ENCODE measurements around the gene SMYD4. TPM values are rescaled to one million over a fixed set of nuclear protein-coding genes. Genes with fewer than 3 reads are reported as not detected.

SMYD4 gene
- polyA plus RNA-seq, 1 experiment, result 4.5 TPM

DNA sequence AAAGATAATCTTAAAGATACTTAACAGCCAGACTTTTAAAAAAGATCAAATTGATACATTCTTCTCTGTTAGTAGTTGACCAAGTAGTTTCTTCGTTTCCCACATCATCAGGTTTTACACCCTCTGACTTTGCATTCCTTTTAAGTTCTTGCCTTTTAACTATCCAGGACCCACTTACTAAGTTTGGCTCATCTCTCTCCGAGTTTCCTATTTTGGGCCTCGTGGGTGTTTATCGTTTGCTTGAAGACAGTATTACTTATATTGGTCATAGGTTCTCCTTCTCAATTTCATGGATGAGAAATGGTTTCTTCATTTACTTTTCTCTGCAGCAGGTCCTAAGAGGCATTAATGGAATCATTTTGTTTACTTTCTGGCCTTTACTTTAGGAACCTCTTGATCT, 43.3 kb upstream of the SMYD4 start:
- ChIA-PET POLR2A (no interaction called here), CTCF (no interaction called here)
- H3K4me3 ChIP-seq (ENCODE audit: low read depth, low read length), result no peak overlapping the region
- H3K27me3 ChIP-seq (ENCODE audit: control insufficient read depth, insufficient read depth, low read length), result no peaks in the 10 kb centered on the region
- no peak for DNase-seq (ENCODE audit: low read depth)
- no peak for TF ChIP-seq CTCF (IDR thresholded peaks at IDR 0.05; ENCODE audit: insufficient read depth, low read depth, low read length)
- H3K36me3 ChIP-seq (ENCODE audit: control insufficient read depth, insufficient read depth, low read length), result no peaks in the 10 kb centered on the region; the same call in none of the 2 replicates

- H3K27me3 ChIP-seq (ENCODE audit: control insufficient read depth, insufficient read depth, low read length), result no peaks in the 10 kb centered on the region
- DNase-seq (ENCODE audit: low read depth), result no peak
- ChIA-PET CTCF (no interaction called here), POLR2A (no interaction called here)
- no peaks in the 10 kb centered on the region; the same call in none of the 2 replicates for H3K36me3 ChIP-seq (ENCODE audit: control insufficient read depth, insufficient read depth, low read length)
- no peak overlapping the region for H3K4me3 ChIP-seq (ENCODE audit: low read depth, low read length)
- TF ChIP-seq CTCF (IDR thresholded peaks at IDR 0.05; ENCODE audit: insufficient read depth, low read depth, low read length), result no peak
Observed at GRCh38 chr17:1872254-1872653, 42.6 kb upstream of the SMYD4 start.

GRCh38 chr17:1871756-1872155, 42.1 kb upstream of the SMYD4 start:
- Histone ChIP-seq H3K36me3 (ENCODE audit: control insufficient read depth, insufficient read depth, low read length) (no peaks in the 10 kb centered on the region; the same call in 1 of the 2 replicates), H3K27me3 (ENCODE audit: control insufficient read depth, insufficient read depth, low read length) (no peaks in the 10 kb centered on the region), H3K4me3 (ENCODE audit: low read depth, low read length) (no peak overlapping the region)
- no peak for DNase-seq (ENCODE audit: low read depth)
- ChIA-PET POLR2A (no interaction called here), CTCF (no interaction called here)
- no peak for TF ChIP-seq CTCF (IDR thresholded peaks at IDR 0.05; ENCODE audit: insufficient read depth, low read depth, low read length)

DNA sequence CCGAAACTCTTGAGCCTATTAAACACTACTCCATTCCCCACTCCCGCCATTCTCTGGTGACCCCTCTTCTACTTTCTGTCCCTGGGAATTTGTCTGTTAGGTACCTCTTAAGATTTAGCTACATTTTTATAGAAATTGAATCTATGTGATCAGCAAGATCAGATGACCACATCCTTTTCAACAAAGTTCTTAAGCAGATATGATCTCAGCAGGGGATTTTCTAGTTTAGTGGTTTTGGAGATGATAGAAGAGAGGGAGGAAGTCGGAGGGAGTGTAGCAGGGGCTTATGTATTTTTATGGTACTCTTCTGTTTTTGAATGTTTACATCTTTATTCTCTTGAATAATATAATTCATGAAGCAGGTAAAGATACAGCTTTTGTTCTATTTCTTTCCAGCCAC, 40.9 kb upstream of the SMYD4 start:
- POLR2A ChIA-PET, result no interaction called here
- DNase-seq (ENCODE audit: low read depth), result no peak
- CTCF ChIA-PET, result interaction anchor here (1.4 kb wide), 1 partner anchor 11 kb away, joined by 7 read pairs; no protein-coding TSS in a partner anchor
- TF ChIP-seq CTCF (IDR thresholded peaks at IDR 0.05; ENCODE audit: insufficient read depth, low read depth, low read length), result no peak
- Histone ChIP-seq H3K36me3 (ENCODE audit: control insufficient read depth, insufficient read depth, low read length) (no peaks in the 10 kb centered on the region; the same call in 1 of the 2 replicates), H3K4me3 (ENCODE audit: low read depth, low read length) (no peak overlapping the region), H3K27me3 (ENCODE audit: control insufficient read depth, insufficient read depth, low read length) (no peaks in the 10 kb centered on the region)

- ChIA-PET POLR2A (no interaction called here), CTCF (interaction anchor here (0.9 to 1.6 kb wide), 3 partner anchors 10 to 147 kb away, joined by 3 to 4 read pairs (median 4); no protein-coding TSS in a partner anchor)
- no peak for TF ChIP-seq CTCF (IDR thresholded peaks at IDR 0.05; ENCODE audit: insufficient read depth, low read depth, low read length)
Observed at GRCh38 chr17:1868090-1868489, 38.4 kb upstream of the SMYD4 start.

More at GRCh38 chr17:1868090-1868489, 38.4 kb upstream of the SMYD4 start:
- Histone ChIP-seq H3K4me3 (ENCODE audit: low read depth, low read length) (no peak overlapping the region), H3K27me3 (ENCODE audit: control insufficient read depth, insufficient read depth, low read length) (no peaks in the 10 kb centered on the region), H3K36me3 (ENCODE audit: control insufficient read depth, insufficient read depth, low read length) (no peaks in the 10 kb centered on the region; the same call in 1 of the 2 replicates)
- DNase-seq (ENCODE audit: low read depth), result no peak

Measured in BJ (cell line).